Activated CD8-positive, alpha-beta memory T cell treated with anti-CD3 and anti-CD28 coated beads, Interleukin-2, amount 50 U/mL, for 1 hour (primary cell): ENCODE data around the gene PGM1.
"Not testable (repeated sequence)": the region's sequence is repeated elsewhere in the genome, so short reads cannot be mapped to it uniquely, and the experiment has no call there.

ENCODE experiments used
- DNase-seq: peaks from one replicate; pipeline ENCODE4 v3.0.0-alpha.2; 2020; ENCODE audit errors: extremely low read depth

PGM1 gene

DNA sequence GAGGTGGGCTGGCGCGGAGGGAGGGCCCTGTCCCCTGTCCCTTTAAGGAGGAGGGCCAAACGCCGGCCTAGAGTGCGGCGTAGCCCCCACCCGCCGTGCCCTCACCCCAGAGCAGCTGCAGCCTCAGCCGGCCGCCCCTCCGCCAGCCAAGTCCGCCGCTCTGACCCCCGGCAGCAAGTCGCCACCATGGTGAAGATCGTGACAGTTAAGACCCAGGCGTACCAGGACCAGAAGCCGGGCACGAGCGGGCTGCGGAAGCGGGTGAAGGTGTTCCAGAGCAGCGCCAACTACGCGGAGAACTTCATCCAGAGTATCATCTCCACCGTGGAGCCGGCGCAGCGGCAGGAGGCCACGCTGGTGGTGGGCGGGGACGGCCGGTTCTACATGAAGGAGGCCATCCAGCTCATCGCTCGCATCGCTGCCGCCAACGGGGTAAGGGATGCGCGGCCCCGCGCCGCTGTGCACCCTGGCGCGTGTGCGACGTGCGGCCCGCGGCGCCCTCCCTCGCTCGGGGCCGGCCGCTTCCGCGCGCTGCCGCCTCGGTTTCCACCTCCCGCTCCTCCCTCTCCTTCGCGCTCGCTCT lies at the start of gene PGM1:
Gene PGM1, plus strand, starts transcription at position 109 of the 583 bp plus-strand sequence. Its CDS starts 78 bp downstream, at position 187.
- peak; percentile 27 for DNase-seq

DNA sequence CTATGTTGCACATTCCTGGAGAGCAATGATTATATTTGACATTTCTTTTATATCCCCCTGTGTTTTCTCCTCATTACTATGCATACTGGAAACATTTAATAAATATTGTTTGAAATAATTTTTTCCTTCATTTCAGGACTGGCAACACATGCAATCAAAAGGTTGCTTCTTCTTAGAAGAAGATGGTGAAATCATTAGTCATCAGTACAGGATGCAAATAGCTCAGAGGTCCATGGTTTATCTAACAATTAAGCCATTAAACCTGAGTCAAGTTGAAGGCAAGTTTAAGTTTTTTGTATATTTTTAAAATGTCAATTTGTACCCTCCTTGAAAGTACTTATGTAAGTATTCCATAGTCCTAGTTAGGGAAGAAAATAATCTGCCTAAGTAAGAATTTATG lies 47.4 kb upstream of the PGM1 start:
- no peak for DNase-seq

DNA sequence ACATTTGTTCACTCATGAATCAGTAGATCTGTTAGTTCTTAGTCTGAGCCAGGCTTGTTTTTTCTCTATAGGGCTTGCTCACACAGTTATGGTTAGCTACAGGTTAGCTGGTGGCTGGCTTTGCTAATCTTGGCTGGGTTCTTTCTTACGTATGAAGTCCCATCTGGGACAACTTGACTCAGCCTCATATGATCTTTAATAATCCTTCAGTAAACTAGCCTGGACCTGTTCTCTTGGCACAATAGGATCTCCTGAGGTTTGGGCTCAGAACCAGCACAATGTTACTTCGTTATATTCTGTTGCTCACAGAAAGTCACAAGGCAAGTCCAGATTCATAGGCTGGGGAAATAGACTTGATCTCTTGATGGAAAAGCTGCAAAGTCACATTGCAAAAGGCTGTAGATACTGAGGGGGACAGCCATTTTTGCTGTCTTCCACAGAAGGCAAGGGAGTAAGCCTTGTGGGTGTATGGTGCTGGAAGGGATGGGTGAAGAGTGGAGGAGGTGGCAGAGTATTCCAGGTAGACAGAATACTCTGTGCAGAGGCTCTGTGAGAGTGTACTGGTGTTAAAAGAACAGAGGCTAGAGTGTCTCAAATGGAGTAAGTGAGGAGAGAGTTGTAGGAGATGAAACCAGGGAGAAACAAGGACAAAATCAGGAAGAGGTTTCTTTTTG lies 45.5 kb upstream of the PGM1 start:
- no peak for DNase-seq

GRCh38 chr1:63548303-63548702 lies 44.9 kb upstream of the PGM1 start:
- DNase-seq = no peak

DNA sequence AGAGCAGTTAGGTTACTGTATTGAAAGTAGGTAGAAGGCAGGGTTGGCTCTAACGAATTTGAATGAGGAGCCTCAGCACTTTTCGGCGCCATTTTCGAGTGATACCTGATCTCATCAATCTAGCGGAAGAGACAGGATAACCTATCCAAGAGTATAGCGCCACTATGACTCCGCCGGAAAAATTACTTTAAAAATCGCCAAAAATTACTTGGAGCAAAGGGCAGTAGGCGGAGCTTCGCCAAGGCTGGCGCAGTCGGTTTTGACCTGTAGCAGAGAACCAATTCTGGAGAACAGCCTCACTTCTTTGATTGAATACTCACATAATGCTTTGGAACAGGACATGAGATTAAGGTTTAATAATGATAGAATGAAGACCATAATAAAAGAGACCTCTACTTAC lies 44.3 kb upstream of the PGM1 start:
- DNase-seq = no peak

DNA sequence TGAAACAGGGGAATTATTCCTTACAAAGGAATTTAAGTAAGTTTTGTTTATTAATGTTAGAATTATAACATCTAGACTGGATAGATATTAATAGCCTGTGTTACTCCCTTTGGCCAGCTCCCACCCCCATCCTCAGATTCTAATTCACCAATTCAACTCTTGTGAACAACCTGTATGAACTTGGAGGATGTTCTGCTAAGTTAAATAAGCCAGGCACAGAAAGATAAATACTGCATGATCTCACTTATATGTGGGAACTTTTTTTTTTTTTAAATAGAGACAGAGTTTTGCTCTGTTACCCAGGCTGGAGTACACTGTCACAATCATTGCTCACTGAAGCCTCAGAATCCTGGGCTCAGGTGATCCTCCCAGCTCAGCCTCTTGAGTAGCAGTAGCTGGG lies 37.7 kb upstream of the PGM1 start:
- DNase-seq = no peak

DNA sequence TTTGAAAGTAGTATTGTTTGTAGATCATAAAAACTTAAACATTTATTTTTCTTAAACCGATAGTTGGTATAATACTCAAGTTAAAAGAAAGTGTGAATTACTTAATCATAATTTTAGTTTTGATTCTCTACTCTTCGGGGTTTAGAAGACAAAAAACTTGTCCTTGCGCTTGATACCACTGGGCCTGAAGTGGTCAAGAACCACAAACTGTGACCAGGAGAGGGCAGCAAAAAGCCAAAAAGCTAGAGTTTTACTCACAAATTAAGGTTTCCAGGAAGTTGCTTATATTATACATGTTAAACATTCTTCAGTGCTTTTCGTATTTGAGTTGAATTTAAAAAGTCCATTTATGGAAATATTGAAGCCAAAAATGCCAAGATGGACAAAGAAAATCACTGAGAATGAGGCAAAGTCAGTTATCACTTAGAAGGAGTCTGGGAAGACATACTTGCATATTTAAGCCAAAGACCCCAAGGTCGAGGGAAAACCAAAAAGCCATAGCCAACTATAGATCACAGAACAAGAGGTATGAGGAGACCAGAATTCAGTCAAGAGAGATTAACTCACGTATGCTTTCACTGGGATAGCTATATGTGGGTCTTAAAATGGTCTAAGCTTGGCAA lies 35.7 kb upstream of the PGM1 start:
- DNase-seq = no peak

- DNase-seq = no peak
These were observed 33.9 kb upstream of the PGM1 start for GRCh38 chr1:63559357-63559756.

GRCh38 chr1:63563745-63564144 lies 29.5 kb upstream of the PGM1 start:
- no peak for DNase-seq

GRCh38 chr1:63569068-63569467 lies 24.1 kb upstream of the PGM1 start:
- no peak for DNase-seq

DNA sequence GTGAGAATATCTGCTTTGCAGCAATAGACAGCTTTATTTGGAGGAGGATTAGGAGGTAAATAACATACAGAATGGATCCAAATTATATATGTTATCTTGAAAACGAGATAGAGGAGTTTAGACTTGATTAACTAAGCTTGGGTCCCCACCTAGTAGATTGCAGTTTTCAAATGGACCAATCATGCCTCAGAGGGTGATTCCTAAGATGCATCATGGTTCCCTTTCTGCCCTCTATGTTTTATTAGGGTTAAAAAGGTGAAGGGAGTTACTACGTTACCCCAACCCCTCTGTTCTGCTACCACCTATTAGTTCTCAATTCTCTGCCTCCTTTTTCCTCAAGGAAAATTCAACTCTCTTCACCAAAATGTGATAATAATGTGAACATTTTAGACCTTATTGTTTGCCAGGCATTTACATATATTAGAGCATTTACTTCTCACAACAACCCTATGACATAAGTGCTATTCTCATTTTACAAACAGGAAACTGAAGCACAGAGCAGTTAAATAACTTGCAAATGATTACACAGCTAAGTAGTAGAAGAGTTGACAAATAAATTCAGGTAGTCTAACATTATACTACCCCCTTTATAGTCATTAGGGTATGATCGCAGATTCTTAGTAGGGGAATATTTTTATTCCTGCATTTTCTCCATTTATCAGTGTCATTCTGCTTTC lies 23.4 kb upstream of the PGM1 start:
- no peak for DNase-seq

- DNase-seq = not testable (repeated sequence)
These were observed 20.5 kb upstream of the PGM1 start for GRCh38 chr1:63572686-63573085.

- not testable (repeated sequence) for DNase-seq
These were observed 18.9 kb upstream of the PGM1 start for GRCh38 chr1:63574203-63574796.

GRCh38 chr1:63575340-63575826 lies 17.8 kb upstream of the PGM1 start:
- no peak for DNase-seq

DNA sequence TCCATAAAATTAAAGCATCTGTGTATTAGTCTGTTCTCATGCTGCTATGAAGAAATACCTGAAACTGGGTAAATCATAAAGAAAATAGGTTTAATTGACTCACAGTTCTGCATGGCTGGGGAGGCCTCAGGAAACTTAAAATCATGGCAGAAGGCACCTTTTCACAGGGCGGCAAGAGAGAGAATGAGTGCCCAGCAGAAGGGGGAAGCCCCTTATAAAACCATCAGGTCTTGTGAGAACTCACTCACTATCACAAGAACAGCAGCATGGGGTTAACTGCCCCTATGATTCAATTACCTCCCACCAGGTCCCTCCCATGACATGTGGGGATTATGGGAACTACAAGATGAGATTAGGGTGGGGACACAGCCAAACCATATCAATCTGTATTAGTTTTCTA lies 6.9 kb upstream of the PGM1 start:
- not testable (repeated sequence) for DNase-seq

DNA sequence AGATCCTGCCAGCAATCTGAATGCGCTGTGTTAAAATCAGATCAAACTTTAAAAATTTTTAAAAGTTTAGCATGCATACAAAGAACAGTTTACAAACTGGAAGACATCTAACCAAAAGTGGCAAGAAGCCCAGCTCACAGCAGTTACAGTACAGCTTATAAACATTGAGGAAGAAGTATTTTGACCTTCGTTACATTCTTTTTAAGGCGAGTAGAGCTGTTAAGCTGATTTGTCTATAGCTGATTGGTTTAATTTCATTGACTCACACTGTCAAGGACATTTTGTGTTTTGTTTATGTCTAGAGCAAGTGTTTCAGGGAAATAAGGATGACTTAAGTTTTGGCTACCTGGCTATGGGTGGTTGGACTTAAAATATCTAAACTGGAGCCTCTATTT lies 3.0 kb upstream of the PGM1 start:
- no peak for DNase-seq

DNA sequence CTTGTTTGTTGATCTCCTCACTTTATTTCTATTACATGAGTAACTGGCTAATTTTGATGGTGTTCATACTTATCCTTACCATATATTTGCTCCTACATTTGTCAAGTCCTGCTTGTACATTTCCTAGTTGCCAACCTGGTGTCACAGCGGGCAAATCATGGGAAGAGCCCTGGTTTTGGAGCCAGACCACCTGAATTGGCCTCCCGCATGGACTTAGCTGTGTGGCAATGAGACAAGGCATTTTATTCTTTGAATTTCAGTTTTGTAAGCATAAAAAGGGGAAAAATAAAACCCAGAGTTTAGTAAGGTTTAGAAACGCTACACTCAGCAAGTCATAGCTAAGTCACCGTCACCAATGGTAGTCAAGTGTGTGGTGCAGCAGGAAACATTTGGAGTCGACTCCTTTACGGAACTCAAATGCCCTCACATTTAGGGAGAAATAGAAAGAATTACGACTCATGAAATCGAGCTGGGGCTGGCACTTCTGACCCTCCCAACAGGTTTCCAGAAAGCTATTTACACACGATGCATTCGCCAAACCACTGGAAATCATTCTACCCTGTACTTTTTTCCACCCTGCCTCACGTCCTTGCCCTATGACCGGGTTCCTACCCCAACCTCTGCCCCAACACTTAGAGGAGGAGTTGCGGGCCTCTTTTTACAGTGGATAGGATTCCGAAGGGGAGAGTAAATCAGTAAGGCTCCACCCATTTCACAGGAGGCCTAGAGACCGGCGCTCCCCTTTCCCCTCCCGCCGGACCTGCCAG lies 492 bp upstream of the PGM1 start:
- no peak for DNase-seq

- peak; percentile 43 for DNase-seq
These were observed 835 bp downstream of the PGM1 start for GRCh38 chr1:63593886-63594605.

DNA sequence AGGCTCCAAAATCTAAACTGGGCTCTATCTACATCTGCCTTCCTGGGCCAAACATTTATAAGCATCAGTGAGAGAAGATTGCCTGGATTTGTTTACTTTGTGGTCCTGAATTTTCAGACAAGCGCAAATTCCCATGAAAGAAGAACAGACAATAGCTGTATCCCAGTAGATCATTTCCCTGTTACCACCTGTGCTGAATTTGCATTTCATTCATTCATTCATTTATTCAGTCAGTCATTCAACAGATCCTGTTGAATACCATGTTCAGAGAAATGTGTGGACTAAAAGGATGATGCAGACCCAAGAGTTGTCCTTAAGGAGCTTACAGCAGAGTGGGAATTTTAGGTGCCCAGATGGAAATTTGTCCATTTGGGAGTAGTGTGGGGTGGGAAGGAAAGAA lies 2.2 kb downstream of the PGM1 start:
- no peak for DNase-seq

GRCh38 chr1:63599799-63600198 lies 6.6 kb downstream of the PGM1 start:
- DNase-seq = no peak

GRCh38 chr1:63600248-63600647 lies 7.0 kb downstream of the PGM1 start:
- no peak for DNase-seq
